GM12864 (cell line): ENCODE results near the gene PDS5B.
A peak's percentile ranks its signal among the peaks of the same experiment; 100 is the strongest.

Experiments
- DNase-seq: peaks from one replicate; pipeline ENCODE4 v3.0.0-alpha.2; 2011; ENCODE audit warnings: low read depth
- H3K4me3 ChIP-seq: 2 replicates; pipeline ENCODE4 v1.5.1; 2011; ENCODE audit warnings: mild to moderate bottlenecking, low read depth, low read length, control low read depth
- CTCF ChIP-seq: IDR thresholded peaks from 2 replicates; pipeline ENCODE4 v1.5.1; 2011; ENCODE audit warnings: low read depth, mild to moderate bottlenecking, moderate library complexity, low read length, control low read depth, inconsistent platforms; ENCODE audit errors: missing control alignments

Gene PDS5B

GRCh38 chr13:32581177-32581786 lies 5.0 kb upstream of the PDS5B start:
- DNase-seq, result no peak
- H3K4me3 ChIP-seq, result no peak overlapping the region
- peak; percentile 36 for TF ChIP-seq CTCF

GRCh38 chr13:32582281-32582680 lies 4.0 kb upstream of the PDS5B start:
- no peak for TF ChIP-seq CTCF
- DNase-seq, result no peak
- no peak overlapping the region for H3K4me3 ChIP-seq

- DNase-seq, result no peak
- H3K4me3 ChIP-seq, result no peak overlapping the region
- TF ChIP-seq CTCF, result no peak
Observed at GRCh38 chr13:32582991-32583390, 3.3 kb upstream of the PDS5B start.

- no peak for DNase-seq
- peak overlapping the region; percentile 56 for H3K4me3 ChIP-seq
- no peak for TF ChIP-seq CTCF
Observed at GRCh38 chr13:32585550-32586079, 637 bp upstream of the PDS5B start.

GRCh38 chr13:32587011-32587810 lies 959 bp downstream of the PDS5B start:
- DNase-seq, result peak; percentile 42
- peak; percentile 7 for TF ChIP-seq CTCF

GRCh38 chr13:32587811-32588170 lies 1.5 kb downstream of the PDS5B start:
- no peak for TF ChIP-seq CTCF
- peak overlapping the region; percentile 70 for H3K4me3 ChIP-seq
- no peak for DNase-seq

More at GRCh38 chr13:32587011-32587810, 959 bp downstream of the PDS5B start:
- peak overlapping the region; percentile 70 for H3K4me3 ChIP-seq
